ENCODE results near the gene TNS1. TPM values are rescaled to one million over a fixed set of nuclear protein-coding genes. Genes with fewer than 3 reads are reported as not detected.

The TNS1 gene
- total RNA-seq, 1 experiment from 2014 or later, result 6.2 TPM

GRCh38 chr2:217980591-217980990, 22.2 kb downstream of the TNS1 start:
- ChIA-PET CTCF (interaction anchor here (1.2 kb wide), 1 partner anchor 14 kb away, joined by 4 read pairs; no protein-coding TSS in a partner anchor), RAD21 (ENCODE audit: low non-redundant PET in 1 of 2, low total read pairs in 2 of 2, uncharacterized antibody in 2 of 2, unreplicated experiment in 2 of 2) (no interaction called here), POLR2A (no interaction called here)
- no peak overlapping the region for H2AFZ ChIP-seq (ENCODE audit: low read depth, low read length, poor library complexity, severe bottlenecking)
- no peak overlapping the region for H3K4me2 ChIP-seq (ENCODE audit: low read length)
- H3K36me3 ChIP-seq (ENCODE audit: control insufficient read depth in 1 of 2, insufficient read depth in 2 of 2, low read length in 2 of 2), result no peaks in the 10 kb centered on the region
- DNase-seq (ENCODE audit: low read depth, low spot score), result no peak
- ATAC-seq, result peak; percentile 24; the same call in 1 of the 2 replicates
- no peak overlapping the region for H3K9ac ChIP-seq (ENCODE audit: low read length)
- H3K4me1 ChIP-seq (ENCODE audit: control insufficient read depth in 1 of 2, insufficient read depth in 2 of 2, low read length in 2 of 2), result peaks cover 2 to 14% of the 10 kb centered on the region in 2 experiments; a peak in 2 of 4 replicates
- no peak overlapping the region for H3K4me3 ChIP-seq (replicated peaks in 1 of 2; ENCODE audit: low read depth in 1 of 2, low read length in 2 of 2)
- no peaks in the 10 kb centered on the region for H3K9me3 ChIP-seq (ENCODE audit: control insufficient read depth in 1 of 2, insufficient read depth in 1 of 2, low read depth in 1 of 2, low read length in 2 of 2)
- intact Hi-C loops (cut with micrococcal nuclease), result no loop called here
- TF ChIP-seq ATF3 (IDR thresholded peaks at IDR 0.05), result no peak
- TF ChIP-seq JUND (IDR thresholded peaks at IDR 0.05), result no peak
- TF ChIP-seq FOSL1 (IDR thresholded peaks at IDR 0.05; ENCODE audit: low read depth), result no peak
- TF ChIP-seq SRF (IDR thresholded peaks at IDR 0.05; ENCODE audit: low read depth), result no peak
- BruUV-seq (replicated peaks), result no TSS peak
- no peaks in the 10 kb centered on the region for H3K79me2 ChIP-seq (ENCODE audit: insufficient read depth, low read length)
- no peaks in the 10 kb centered on the region for H3K9me2 ChIP-seq (ENCODE audit: insufficient read depth)
- no peak overlapping the region for H3K27ac ChIP-seq (ENCODE audit: low read depth, low read length)
- no peaks in the 10 kb centered on the region for H4K20me1 ChIP-seq (ENCODE audit: insufficient read depth)
- H3K27me3 ChIP-seq (ENCODE audit: insufficient read depth, low read length), result no peaks in the 10 kb centered on the region

- Histone ChIP-seq H3K27me3 (ENCODE audit: insufficient read depth, low read length) (no peaks in the 10 kb centered on the region), H2AFZ (ENCODE audit: low read depth, low read length, poor library complexity, severe bottlenecking) (no peak overlapping the region), H3K4me3 (replicated peaks in 1 of 2; ENCODE audit: low read depth in 1 of 2, low read length in 2 of 2) (no peak overlapping the region), H3K4me2 (ENCODE audit: low read length) (no peak overlapping the region), H3K36me3 (ENCODE audit: control insufficient read depth in 1 of 2, insufficient read depth in 2 of 2, low read length in 2 of 2) (no peaks in the 10 kb centered on the region), H4K20me1 (ENCODE audit: insufficient read depth) (no peaks in the 10 kb centered on the region), H3K9me3 (ENCODE audit: control insufficient read depth in 1 of 2, insufficient read depth in 1 of 2, low read depth in 1 of 2, low read length in 2 of 2) (no peaks in the 10 kb centered on the region), H3K9me2 (ENCODE audit: insufficient read depth) (no peaks in the 10 kb centered on the region), H3K79me2 (ENCODE audit: insufficient read depth, low read length) (no peaks in the 10 kb centered on the region), H3K27ac (ENCODE audit: low read depth, low read length) (no peak overlapping the region), H3K9ac (ENCODE audit: low read length) (no peak overlapping the region), H3K4me1 (ENCODE audit: control insufficient read depth in 1 of 2, insufficient read depth in 2 of 2, low read length in 2 of 2) (peaks cover 2 to 14% of the 10 kb centered on the region in 2 experiments; a peak in 2 of 4 replicates)
- no peak for TF ChIP-seq RAD21 (IDR thresholded peaks at IDR 0.05; ENCODE audit: low read depth)
- no peak for TF ChIP-seq ZBTB33 (IDR thresholded peaks at IDR 0.05; ENCODE audit: extremely low read depth, insufficient replicate concordance, low read length)
- TF ChIP-seq MAX (IDR thresholded peaks at IDR 0.05), result no peak
- TF ChIP-seq CTCF (IDR thresholded peaks at IDR 0.05 in 2 of 3, conservative IDR thresholded peaks at IDR 0.05 in 1 of 3; ENCODE audit: borderline replicate concordance in 1 of 3, insufficient read depth in 1 of 3, low read depth in 2 of 3, low read length in 2 of 3), result no peak
- no peak for TF ChIP-seq CBX3 (IDR thresholded peaks at IDR 0.05; ENCODE audit: low read depth)
- TF ChIP-seq REST (IDR thresholded peaks at IDR 0.05; ENCODE audit: low read depth), result no peak
- TF ChIP-seq SRF (IDR thresholded peaks at IDR 0.05; ENCODE audit: low read depth), result no peak
- DNase-seq (ENCODE audit: low read depth, low spot score) (no peak), ATAC-seq (peak; percentile 39)
- intact Hi-C loops (cut with micrococcal nuclease), result no loop called here
- RAD21 ChIA-PET (ENCODE audit: low non-redundant PET in 1 of 2, low total read pairs in 2 of 2, uncharacterized antibody in 2 of 2, unreplicated experiment in 2 of 2), result no interaction called here
- no TSS peak for BruUV-seq (replicated peaks)
- POLR2A ChIA-PET, result no interaction called here
- CTCF ChIA-PET, result interaction anchor here (1.2 kb wide), 1 partner anchor 14 kb away, joined by 4 read pairs; no protein-coding TSS in a partner anchor
These were observed 22.8 kb downstream of the TNS1 start for GRCh38 chr2:217980036-217980435.

Data from HCT116 (cell line).